OCI-LY1 (cell line): ENCODE results near the gene CRYBG1.

Source experiments
- CTCF ChIP-seq: fragments of 200-600 bp; sonication (generic), shearing (Covaris generic); IDR thresholded peaks from 2 replicates; pipeline ENCODE4 v1.5.1; 2017; ENCODE audit warnings: mild to moderate bottlenecking, antibody characterized with exemption, low read length, moderate library complexity, mixed read lengths
- EZH2 ChIP-seq: fragments of 200-600 bp; sonication (generic), shearing (Covaris generic); IDR thresholded peaks from 2 replicates; pipeline ENCODE4 v1.8.0; 2017; ENCODE audit warnings: borderline replicate concordance, mixed run types, mild to moderate bottlenecking, antibody characterized with exemption, low read length, moderate library complexity, mixed read lengths

GRCh38 chr6:106600329-106600728 is 239.8 kb downstream of the CRYBG1 start:
- TF ChIP-seq CTCF (no peak), EZH2 (no peak)
